ENCODE measurements around the gene SGCA.

DNA sequence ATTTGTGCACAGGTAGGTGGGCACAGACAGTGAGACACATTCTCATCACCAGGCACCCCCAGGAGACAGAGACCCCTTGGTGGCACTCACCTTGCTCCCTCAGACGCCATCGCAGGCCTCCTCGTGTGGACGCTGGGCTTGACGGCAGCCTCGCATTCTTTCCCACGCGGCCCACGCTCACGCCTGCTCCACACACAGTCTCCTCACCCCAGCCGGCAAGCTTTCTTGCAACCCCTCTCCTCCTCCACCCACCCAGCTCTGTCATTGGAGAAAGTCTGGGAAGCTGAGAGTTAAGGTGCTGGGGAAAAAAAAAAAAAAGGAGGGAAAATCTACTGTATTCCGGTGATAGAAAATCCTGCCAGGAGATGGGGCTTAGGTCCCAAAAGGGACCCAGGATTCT, 14.8 kb downstream of the SGCA start:
- TF ChIP-seq CTCF (conservative IDR thresholded peaks at IDR 0.05) (no peak), EZH2 (IDR thresholded peaks at IDR 0.05; ENCODE audit: low read depth) (no peak)

Data from PC-9 (cell line).